GM19372 (cell line): ENCODE measurements around the gene POLR1A.
"Not testable (repeated sequence)": the region's sequence is repeated elsewhere in the genome, so short reads cannot be mapped to it uniquely, and the experiment has no call there.

Experiments used
- ATAC-seq: cut with Tn5 transposase; IDR thresholded peaks from one replicate; pipeline ENCODE4 v1.9.1; 2021; ENCODE audit warnings: mild to moderate bottlenecking, low read depth, moderate library complexity; ENCODE audit not compliant: unreplicated experiment

POLR1A gene

DNA sequence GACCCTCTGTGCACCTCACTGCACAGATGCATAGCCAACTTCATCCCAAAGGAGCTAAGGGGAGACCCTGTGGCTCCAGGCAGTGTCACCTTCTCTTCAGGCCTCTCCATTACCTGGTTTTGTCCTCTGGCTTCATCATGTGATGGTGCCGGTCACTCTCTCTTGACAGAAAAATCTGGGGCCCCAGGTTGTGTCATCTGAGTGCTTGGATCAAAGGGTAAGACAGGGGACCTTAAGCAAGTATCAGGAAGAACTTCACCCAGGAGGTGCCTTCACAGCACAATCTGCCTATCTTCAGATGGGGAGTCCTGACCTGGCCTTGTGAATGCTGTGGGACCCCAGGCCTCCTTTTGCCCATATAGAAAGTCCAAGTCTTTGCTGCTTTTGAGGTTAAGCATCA is 104.4 kb downstream of the POLR1A start:
- no peak for ATAC-seq

- no peak for ATAC-seq
Measured at GRCh38 chr2:86000938-86001312, 104.8 kb downstream of the POLR1A start.

DNA sequence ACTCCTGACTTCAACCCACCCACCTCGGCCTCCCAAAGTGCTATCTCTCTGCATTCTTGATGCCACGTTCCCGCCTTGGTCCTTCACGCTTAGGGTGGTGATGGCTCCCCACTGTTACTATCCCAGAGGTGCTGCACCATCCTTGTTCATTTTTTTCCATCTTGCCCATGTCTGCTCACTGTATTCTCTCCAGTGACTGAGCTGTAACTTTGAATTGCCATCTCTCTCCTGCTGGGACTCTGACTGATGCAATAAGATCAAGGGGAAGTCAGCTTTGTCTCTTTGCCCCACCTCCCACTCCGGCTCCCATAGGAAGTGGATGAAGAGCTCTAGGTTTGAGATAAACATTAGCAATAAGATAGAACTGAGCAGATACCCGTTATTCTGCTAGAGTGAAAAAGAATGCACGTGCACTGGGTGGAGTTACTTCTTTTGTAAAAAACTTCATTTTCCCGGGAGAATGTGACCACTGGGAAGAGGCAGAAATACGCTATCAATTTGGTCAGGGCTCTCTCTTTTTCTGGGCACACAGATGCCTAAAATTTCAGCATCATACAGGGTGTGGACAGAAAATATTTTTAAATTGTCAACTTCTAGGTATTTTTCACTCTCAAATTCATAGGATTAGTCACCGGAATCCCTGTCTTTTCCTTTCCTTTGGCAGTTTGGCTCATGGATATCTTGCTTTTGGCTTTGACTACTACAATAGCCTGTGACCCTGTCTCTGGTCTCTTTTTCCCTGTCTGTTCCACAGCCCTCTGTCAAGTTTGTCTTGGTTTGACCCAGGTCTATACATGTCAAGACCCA is 105.4 kb downstream of the POLR1A start:
- ATAC-seq, result no peak

GRCh38 chr2:85999061-85999831 is 106.4 kb downstream of the POLR1A start:
- ATAC-seq, result peak; percentile 64

GRCh38 chr2:85998071-85998991 is 107.4 kb downstream of the POLR1A start:
- no peak for ATAC-seq

- ATAC-seq, result no peak
Measured at GRCh38 chr2:85997017-85997970, 108.4 kb downstream of the POLR1A start.

- no peak for ATAC-seq
Measured at GRCh38 chr2:85996591-85996990, 109.1 kb downstream of the POLR1A start.

GRCh38 chr2:85995648-85996529 is 109.8 kb downstream of the POLR1A start:
- ATAC-seq, result no peak

- ATAC-seq, result no peak
Measured at GRCh38 chr2:85994897-85995647, 110.6 kb downstream of the POLR1A start.

- ATAC-seq, result no peak
Measured at GRCh38 chr2:85994421-85994777, 111.3 kb downstream of the POLR1A start.

DNA sequence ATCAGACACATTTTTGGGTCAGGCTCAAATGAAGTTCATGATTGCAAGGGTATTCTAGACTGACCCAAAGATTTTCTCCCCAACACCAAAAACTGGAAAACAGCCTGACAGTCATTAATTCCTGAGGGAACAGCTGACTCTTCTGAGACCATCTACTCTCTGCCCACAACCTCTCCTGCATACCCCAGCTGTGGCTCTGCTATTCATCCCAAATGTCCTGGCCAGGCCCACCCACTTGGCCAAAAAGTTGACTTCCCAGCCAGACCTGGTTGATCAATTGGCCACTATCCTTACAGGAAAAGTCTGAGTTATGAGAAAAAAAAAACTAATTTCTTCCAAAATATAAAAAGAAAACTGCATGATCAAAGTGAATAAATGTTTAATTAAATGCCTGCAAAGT is 113.1 kb downstream of the POLR1A start:
- ATAC-seq, result no peak

GRCh38 chr2:85992053-85992452 is 113.6 kb downstream of the POLR1A start:
- ATAC-seq, result not testable (repeated sequence)

GRCh38 chr2:85990084-85990483 is 115.6 kb downstream of the POLR1A start:
- no peak for ATAC-seq

- ATAC-seq, result no peak
Measured at GRCh38 chr2:85989288-85989865, 116.3 kb downstream of the POLR1A start.

- no peak for ATAC-seq
Measured at GRCh38 chr2:85988914-85989270, 116.8 kb downstream of the POLR1A start.

DNA sequence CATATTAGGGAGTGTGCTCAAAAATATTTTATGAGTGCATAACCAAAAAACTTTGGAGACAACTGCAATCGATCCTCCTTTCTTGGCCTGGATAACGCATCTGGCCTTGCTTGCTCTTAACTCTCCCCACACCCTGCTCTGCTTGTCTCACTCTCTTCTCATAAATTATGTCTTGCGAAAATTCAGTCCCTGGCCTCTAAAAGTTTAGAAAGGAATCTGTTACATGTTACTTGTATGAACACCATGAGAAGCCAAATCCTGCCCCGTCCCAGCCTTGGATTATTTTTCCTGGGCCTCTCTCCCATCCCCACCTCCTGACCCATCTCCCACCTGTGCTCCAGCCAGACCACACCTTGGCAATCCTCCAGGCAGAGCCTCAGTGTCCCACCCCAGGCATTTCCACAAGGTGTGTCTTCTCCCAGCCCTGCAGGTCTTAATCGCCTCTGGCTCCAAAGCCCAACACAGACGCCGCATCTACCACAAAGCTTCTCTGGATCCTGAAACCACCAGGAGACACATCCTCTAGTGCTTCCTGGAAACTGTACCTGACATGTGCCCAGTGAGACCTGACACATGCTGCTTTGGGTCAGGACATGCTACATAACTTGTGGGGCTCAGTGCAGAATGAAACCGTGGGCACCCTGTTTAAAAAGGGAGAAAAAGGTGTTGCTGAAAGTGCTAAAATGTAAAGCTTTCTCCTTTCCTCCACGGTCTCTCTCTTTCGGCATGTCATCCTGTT is 117.3 kb downstream of the POLR1A start:
- no peak for ATAC-seq
